Raji (cell line): ENCODE results near the gene RBPJ.

Source experiments
- POLR2A ChIP-seq: IDR thresholded peaks from 2 replicates; pipeline ENCODE4 v1.6.1; 2011; ENCODE audit warnings: low read depth, low read length, control low read depth; ENCODE audit not compliant: insufficient read depth

Gene RBPJ

GRCh38 chr4:26296514-26296913 is 24.3 kb upstream of the RBPJ start:
- TF ChIP-seq POLR2A = no peak

- no peak for TF ChIP-seq POLR2A
These were observed 23.6 kb upstream of the RBPJ start for GRCh38 chr4:26297219-26297618.

- no peak for TF ChIP-seq POLR2A
These were observed 22.4 kb upstream of the RBPJ start for GRCh38 chr4:26298198-26298947.

GRCh38 chr4:26299254-26299882 is 21.4 kb upstream of the RBPJ start:
- TF ChIP-seq POLR2A = no peak

GRCh38 chr4:26300314-26301307 is 20.2 kb upstream of the RBPJ start:
- TF ChIP-seq POLR2A = no peak

GRCh38 chr4:26302031-26302899 is 18.5 kb upstream of the RBPJ start:
- TF ChIP-seq POLR2A = no peak

- no peak for TF ChIP-seq POLR2A
These were observed 17.8 kb upstream of the RBPJ start for GRCh38 chr4:26303008-26303407.

GRCh38 chr4:26307037-26307800 is 13.6 kb upstream of the RBPJ start:
- no peak for TF ChIP-seq POLR2A

- no peak for TF ChIP-seq POLR2A
These were observed 12.2 kb upstream of the RBPJ start for GRCh38 chr4:26308568-26308967.

- TF ChIP-seq POLR2A = no peak
These were observed 10.6 kb upstream of the RBPJ start for GRCh38 chr4:26310264-26310663.

- no peak for TF ChIP-seq POLR2A
These were observed 9.2 kb upstream of the RBPJ start for GRCh38 chr4:26311633-26312032.

- no peak for TF ChIP-seq POLR2A
These were observed 3.0 kb upstream of the RBPJ start for GRCh38 chr4:26317766-26318165.

- TF ChIP-seq POLR2A = peak; percentile 59
These were observed 1.3 kb upstream of the RBPJ start for GRCh38 chr4:26319467-26319948.
